Endodermal cell (in vitro differentiated cells): Measurements from ENCODE around the gene CSNK1G2. TPM values are rescaled to one million over a fixed set of nuclear protein-coding genes. Genes with fewer than 3 reads are reported as not detected.
"Not testable (repeated sequence)": the region's sequence is repeated elsewhere in the genome, so short reads cannot be mapped to it uniquely, and the experiment has no call there.

ENCODE experiments used
- DNase-seq: peaks from one replicate; pipeline ENCODE4 v3.0.0-alpha.2; 2017
- H3K27ac ChIP-seq: 2 replicates; pipeline ENCODE4 v1.5.1; 2013; ENCODE audit warnings: mild to moderate bottlenecking, low read depth, low read length, moderate library complexity
- H3K27me3 ChIP-seq: 2 replicates; pipeline ENCODE4 v1.6.1; 2013; ENCODE audit warnings: mild to moderate bottlenecking, low read length, moderate library complexity; ENCODE audit not compliant: insufficient read depth, control insufficient read depth, poor library complexity, severe bottlenecking
- H3K36me3 ChIP-seq: 2 replicates; pipeline ENCODE4 v1.7.0; 2013; ENCODE audit warnings: mild to moderate bottlenecking, low read length, moderate library complexity; ENCODE audit not compliant: control insufficient read depth, insufficient read depth
- H3K4me1 ChIP-seq: one replicate; pipeline ENCODE4 v1.7.0; 2013; ENCODE audit warnings: low read length; ENCODE audit not compliant: control insufficient read depth, insufficient read depth
- H3K4me3 ChIP-seq: 2 replicates; pipeline ENCODE4 v1.5.1; 2013; ENCODE audit warnings: mild to moderate bottlenecking, low read length, moderate library complexity
- H3K9ac ChIP-seq: 2 replicates; pipeline ENCODE4 v1.6.1; 2013; ENCODE audit warnings: mild to moderate bottlenecking, low read length, moderate library complexity; ENCODE audit not compliant: poor library complexity, severe bottlenecking; ENCODE audit errors: extremely low read depth
- H3K9me3 ChIP-seq: 2 replicates; pipeline ENCODE4 v1.6.1; 2013; ENCODE audit warnings: mild to moderate bottlenecking, low read length, moderate library complexity; ENCODE audit not compliant: control insufficient read depth
- H3K27ac Mint-ChIP-seq: 2 replicates; pipeline ENCODE4 v1.8.0; 2020; ENCODE audit warnings: mixed read lengths
- H3K27me3 Mint-ChIP-seq: 2 replicates; pipeline ENCODE4 v1.8.0; 2021; ENCODE audit warnings: mild to moderate bottlenecking, mixed read lengths; ENCODE audit not compliant: insufficient read depth
- H3K36me3 Mint-ChIP-seq: 2 replicates; pipeline ENCODE4 v1.8.0; 2020; ENCODE audit warnings: low read depth, mixed read lengths
- H3K4me1 Mint-ChIP-seq: 2 replicates; pipeline ENCODE4 v1.8.0; 2020; ENCODE audit warnings: mixed read lengths
- H3K4me3 Mint-ChIP-seq: 2 replicates; pipeline ENCODE4 v1.8.0; 2020; ENCODE audit warnings: mild to moderate bottlenecking, moderate library complexity, mixed read lengths
- H3K9me3 Mint-ChIP-seq: 2 replicates; pipeline ENCODE4 v1.8.0; 2020; ENCODE audit warnings: mild to moderate bottlenecking, mixed read lengths
- CTCF ChIP-seq: fragments of 200-600 bp; sonication (generic); conservative IDR thresholded peaks from 2 replicates; pipeline ENCODE4 v1.5.0; 2021; ENCODE audit warnings: antibody characterized with exemption, mild to moderate bottlenecking
- WGBS, 2 experiments: methylation state at CpG; one replicate each; pipeline versions ENCODE4 v1.1.5 to v1.1.7; 2013; ENCODE audit warnings: missing lambda C conversion rate in 2 of 2, mixed read lengths in 1 of 2; ENCODE audit not compliant: insufficient coverage in 1 of 2, insufficient read length in 1 of 2; 5-methylcytosine and 5-hydroxymethylcytosine counted together
- total RNA-seq, 2 donors: library from RNA; stranded (reverse); fragmentation: NEBNext Ultra II Directional in 1 of 2; extraction: Animal tissue kit (Norgen Biotek cat#: 25700) in 1 of 2; gene quantifications; 2 replicates in 1 of 2; 3 replicates in 1 of 2; pipeline ENCODE4 v1.2.1, GENCODE V29; 2021

CSNK1G2 gene
- total RNA-seq, 2 donors from 2014 or later: 111 to 112 TPM

GRCh38 chr19:1985588-1986356 is 44.8 kb downstream of the CSNK1G2 start:
- H3K9me3 ChIP-seq: no peaks in the 10 kb centered on the region
- Mint-ChIP-seq H3K4me3 (no peak overlapping the region), H3K36me3 (peaks cover 53% of the 10 kb centered on the region), H3K9me3 (no peaks in the 10 kb centered on the region), H3K27ac (no peak overlapping the region), H3K4me1 (no peaks in the 10 kb centered on the region), H3K27me3 (no peaks in the 10 kb centered on the region)
- H3K4me3 ChIP-seq: no peak overlapping the region
- no peaks in the 10 kb centered on the region for H3K27me3 ChIP-seq
- H3K4me1 ChIP-seq: no peaks in the 10 kb centered on the region
- H3K36me3 ChIP-seq: peaks cover 42% of the 10 kb centered on the region
- H3K27ac ChIP-seq: peak overlapping the region; percentile 44
- H3K9ac ChIP-seq: no peak overlapping the region
- TF ChIP-seq CTCF: no peak
- WGBS, 2 experiments: 96% methylated on average over 39 to 44 of the region's 44 CpGs
- no peak for DNase-seq

- Mint-ChIP-seq H3K36me3 (peaks cover 52% of the 10 kb centered on the region), H3K27ac (no peak overlapping the region), H3K4me3 (no peak overlapping the region), H3K4me1 (no peaks in the 10 kb centered on the region), H3K27me3 (no peaks in the 10 kb centered on the region), H3K9me3 (no peaks in the 10 kb centered on the region)
- Histone ChIP-seq H3K9ac (no peak overlapping the region), H3K27ac (peak overlapping the region; percentile 24), H3K4me3 (no peak overlapping the region), H3K36me3 (peaks cover 46% of the 10 kb centered on the region), H3K4me1 (no peaks in the 10 kb centered on the region), H3K9me3 (no peaks in the 10 kb centered on the region), H3K27me3 (no peaks in the 10 kb centered on the region)
- no peak for TF ChIP-seq CTCF
- WGBS, 2 experiments: 95 to 97% methylated on average over 31 to 42 of the region's 42 CpGs
- no peak for DNase-seq
Observed at GRCh38 chr19:1986357-1987162, 45.6 kb downstream of the CSNK1G2 start.

- Mint-ChIP-seq H3K27me3 (no peaks in the 10 kb centered on the region), H3K4me1 (no peaks in the 10 kb centered on the region), H3K36me3 (peaks cover 52% of the 10 kb centered on the region), H3K4me3 (no peak overlapping the region), H3K9me3 (no peaks in the 10 kb centered on the region), H3K27ac (no peak overlapping the region)
- peak; percentile 31 for TF ChIP-seq CTCF
- H3K9ac ChIP-seq: no peak overlapping the region
- H3K4me1 ChIP-seq: no peaks in the 10 kb centered on the region
- H3K4me3 ChIP-seq: no peak overlapping the region
- H3K36me3 ChIP-seq: peaks cover 43% of the 10 kb centered on the region
- peak; percentile 68 for DNase-seq
- 93 to 97% methylated on average over 20 to 36 of the region's 42 CpGs for WGBS, 2 experiments
- H3K27ac ChIP-seq: peak overlapping the region; percentile 44
- no peaks in the 10 kb centered on the region for H3K9me3 ChIP-seq
- no peaks in the 10 kb centered on the region for H3K27me3 ChIP-seq
Observed at GRCh38 chr19:1987197-1988187, 46.5 kb downstream of the CSNK1G2 start.

GRCh38 chr19:1988464-1988863 is 47.5 kb downstream of the CSNK1G2 start:
- not testable (repeated sequence) for H3K27me3 Mint-ChIP-seq, DNase-seq, H3K4me3 Mint-ChIP-seq, H3K27ac Mint-ChIP-seq, H3K4me1 Mint-ChIP-seq, H3K4me1 ChIP-seq, H3K9ac ChIP-seq, H3K27me3 ChIP-seq, H3K9me3 Mint-ChIP-seq, H3K9me3 ChIP-seq, H3K4me3 ChIP-seq
- 97 to 98% methylated on average over 10 of the region's 10 CpGs for WGBS, 2 experiments
- Histone ChIP-seq H3K27ac (peak overlapping the region; percentile 58), H3K36me3 (peaks cover 43% of the 10 kb centered on the region)
- H3K36me3 Mint-ChIP-seq: peaks cover 53% of the 10 kb centered on the region
